Endothelial cell (in vitro differentiated cells): ENCODE results near the gene FBL. TPM values are rescaled to one million over a fixed set of nuclear protein-coding genes. Genes with fewer than 3 reads are reported as not detected.

Experiments
- DNase-seq: peaks from one replicate; pipeline ENCODE4 v3.0.0; 2021; ENCODE audit warnings: low spot score
- H3K27ac Mint-ChIP-seq: one replicate; pipeline ENCODE4 v1.8.0; 2021; ENCODE audit warnings: mixed read lengths, inconsistent platforms; ENCODE audit not compliant: unreplicated experiment
- H3K27me3 Mint-ChIP-seq: one replicate; pipeline ENCODE4 v1.8.0; 2021; ENCODE audit warnings: mild to moderate bottlenecking, moderate library complexity, mixed read lengths, inconsistent platforms; ENCODE audit not compliant: unreplicated experiment
- H3K36me3 Mint-ChIP-seq: one replicate; pipeline ENCODE4 v1.8.0; 2021; ENCODE audit warnings: mild to moderate bottlenecking, low read depth, mixed read lengths, inconsistent platforms; ENCODE audit not compliant: unreplicated experiment
- H3K4me1 Mint-ChIP-seq: one replicate; pipeline ENCODE4 v1.8.0; 2021; ENCODE audit warnings: mild to moderate bottlenecking, mixed read lengths, inconsistent platforms; ENCODE audit not compliant: unreplicated experiment
- H3K4me3 Mint-ChIP-seq: one replicate; pipeline ENCODE4 v1.8.0; 2021; ENCODE audit warnings: mild to moderate bottlenecking, mixed read lengths, inconsistent platforms; ENCODE audit not compliant: unreplicated experiment
- H3K9me3 Mint-ChIP-seq: one replicate; pipeline ENCODE4 v1.8.0; 2021; ENCODE audit warnings: mixed read lengths, inconsistent platforms; ENCODE audit not compliant: unreplicated experiment
- total RNA-seq: library from RNA; stranded (reverse); fragmentation: NEBNext Ultra II Directional; extraction: Animal tissue kit (Norgen Biotek cat#: 25700); gene quantifications from one replicate; pipeline ENCODE4 v1.2.1, GENCODE V29; 2021; ENCODE audit not compliant: unreplicated experiment
- TF ChIP-seq, protein P1 (sequence below): fragments of 200-600 bp; sonication (generic); IDR thresholded peaks from one replicate; pipeline ENCODE4 v1.5.0; 2021; ENCODE audit warnings: antibody characterized with exemption; ENCODE audit not compliant: unreplicated experiment

Gene FBL
- total RNA-seq, 1 donor from 2014 or later, result 271 TPM

DNA sequence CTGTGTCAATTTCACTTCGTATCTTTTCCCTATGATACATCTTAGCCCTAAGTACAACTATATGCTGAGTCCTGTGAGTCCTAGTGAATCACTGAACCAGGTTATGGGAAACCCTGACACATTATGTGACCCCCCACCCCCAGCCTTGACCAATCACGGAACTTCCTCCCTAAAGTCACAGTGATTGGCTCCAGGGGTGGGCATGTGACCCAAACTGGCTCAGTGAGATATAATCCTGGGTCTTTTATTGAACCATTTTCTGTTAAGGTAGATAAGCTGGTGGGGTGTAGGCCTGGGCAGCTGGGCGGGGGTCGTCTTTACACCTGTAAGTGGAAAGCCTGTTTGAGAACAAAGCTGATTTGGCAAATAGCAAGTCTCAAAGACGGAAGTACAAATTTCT, 19.8 kb upstream of the FBL start:
- TF ChIP-seq, protein P1, sequence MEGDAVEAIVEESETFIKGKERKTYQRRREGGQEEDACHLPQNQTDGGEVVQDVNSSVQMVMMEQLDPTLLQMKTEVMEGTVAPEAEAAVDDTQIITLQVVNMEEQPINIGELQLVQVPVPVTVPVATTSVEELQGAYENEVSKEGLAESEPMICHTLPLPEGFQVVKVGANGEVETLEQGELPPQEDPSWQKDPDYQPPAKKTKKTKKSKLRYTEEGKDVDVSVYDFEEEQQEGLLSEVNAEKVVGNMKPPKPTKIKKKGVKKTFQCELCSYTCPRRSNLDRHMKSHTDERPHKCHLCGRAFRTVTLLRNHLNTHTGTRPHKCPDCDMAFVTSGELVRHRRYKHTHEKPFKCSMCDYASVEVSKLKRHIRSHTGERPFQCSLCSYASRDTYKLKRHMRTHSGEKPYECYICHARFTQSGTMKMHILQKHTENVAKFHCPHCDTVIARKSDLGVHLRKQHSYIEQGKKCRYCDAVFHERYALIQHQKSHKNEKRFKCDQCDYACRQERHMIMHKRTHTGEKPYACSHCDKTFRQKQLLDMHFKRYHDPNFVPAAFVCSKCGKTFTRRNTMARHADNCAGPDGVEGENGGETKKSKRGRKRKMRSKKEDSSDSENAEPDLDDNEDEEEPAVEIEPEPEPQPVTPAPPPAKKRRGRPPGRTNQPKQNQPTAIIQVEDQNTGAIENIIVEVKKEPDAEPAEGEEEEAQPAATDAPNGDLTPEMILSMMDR, result no peak
- Mint-ChIP-seq H3K36me3 (no peaks in the 10 kb centered on the region), H3K27ac (no peak overlapping the region), H3K4me1 (peaks cover 5% of the 10 kb centered on the region), H3K4me3 (no peak overlapping the region), H3K27me3 (no peaks in the 10 kb centered on the region), H3K9me3 (no peaks in the 10 kb centered on the region)
- no peak for DNase-seq

DNA sequence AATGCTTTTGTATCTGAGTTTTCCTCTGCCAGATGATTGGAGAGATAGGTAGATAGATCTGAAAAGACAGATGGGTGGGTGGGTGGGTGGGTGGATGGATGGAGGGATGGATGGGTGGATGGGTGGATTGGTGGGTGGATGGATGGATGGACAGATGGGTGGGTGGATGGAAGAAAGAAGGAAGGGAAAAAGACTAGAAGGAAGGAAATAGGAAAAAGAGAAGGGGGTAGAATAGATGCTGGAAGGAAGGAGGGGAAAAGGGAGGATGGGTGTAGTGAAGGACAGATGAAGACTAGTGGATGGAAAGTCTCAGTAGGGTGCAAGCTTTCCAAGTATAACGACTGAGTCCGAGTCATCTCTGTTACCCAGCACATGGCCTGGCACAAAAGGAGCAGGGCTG, 19.0 kb upstream of the FBL start:
- TF ChIP-seq, protein P1, result no peak
- no peak for DNase-seq
- Mint-ChIP-seq H3K4me1 (peaks cover 3% of the 10 kb centered on the region), H3K36me3 (no peaks in the 10 kb centered on the region), H3K9me3 (no peaks in the 10 kb centered on the region), H3K4me3 (no peak overlapping the region), H3K27ac (no peak overlapping the region), H3K27me3 (no peaks in the 10 kb centered on the region)

- no peaks in the 10 kb centered on the region for H3K27me3 Mint-ChIP-seq
- H3K4me1 Mint-ChIP-seq, result no peaks in the 10 kb centered on the region
- no peaks in the 10 kb centered on the region for H3K36me3 Mint-ChIP-seq
- TF ChIP-seq, protein P1, result no peak
- no peak overlapping the region for H3K4me3 Mint-ChIP-seq
- no peak overlapping the region for H3K27ac Mint-ChIP-seq
- no peak for DNase-seq
- no peaks in the 10 kb centered on the region for H3K9me3 Mint-ChIP-seq
Measured at GRCh38 chr19:39864118-39864517, 17.9 kb upstream of the FBL start.

GRCh38 chr19:39858541-39858940, 12.4 kb upstream of the FBL start:
- Mint-ChIP-seq H3K9me3 (no peaks in the 10 kb centered on the region), H3K4me1 (no peaks in the 10 kb centered on the region), H3K27ac (no peak overlapping the region), H3K27me3 (peaks cover 8% of the 10 kb centered on the region), H3K4me3 (no peak overlapping the region), H3K36me3 (no peaks in the 10 kb centered on the region)
- DNase-seq, result no peak
- TF ChIP-seq, protein P1, result no peak

- H3K9me3 Mint-ChIP-seq, result no peaks in the 10 kb centered on the region
- H3K4me3 Mint-ChIP-seq, result no peak overlapping the region
- H3K27me3 Mint-ChIP-seq, result peaks cover 6% of the 10 kb centered on the region
- H3K36me3 Mint-ChIP-seq, result no peaks in the 10 kb centered on the region
- TF ChIP-seq, protein P1, result no peak
- DNase-seq, result no peak
- H3K27ac Mint-ChIP-seq, result no peak overlapping the region
- H3K4me1 Mint-ChIP-seq, result no peaks in the 10 kb centered on the region
Measured at GRCh38 chr19:39852882-39853281, 6.7 kb upstream of the FBL start.
